OCI-LY7 (cell line): ENCODE results near the gene SFSWAP.

Experiments used
- EZH2phosphoT487 ChIP-seq: fragments of 200-600 bp; sonication (generic); IDR thresholded peaks from 2 replicates; pipeline ENCODE4 v1.6.1; 2018; ENCODE audit warnings: low read depth, borderline replicate concordance, mild to moderate bottlenecking, mixed run types, antibody characterized with exemption, low read length, moderate library complexity, mixed read lengths
- TF ChIP-seq, protein P1 (sequence below): fragments of 200-600 bp; sonication (generic); conservative IDR thresholded peaks from 2 replicates; pipeline ENCODE4 v1.5.1; 2014; ENCODE audit warnings: mild to moderate bottlenecking, antibody characterized with exemption, low read length, moderate library complexity, mixed read lengths

- TF ChIP-seq, protein P1, sequence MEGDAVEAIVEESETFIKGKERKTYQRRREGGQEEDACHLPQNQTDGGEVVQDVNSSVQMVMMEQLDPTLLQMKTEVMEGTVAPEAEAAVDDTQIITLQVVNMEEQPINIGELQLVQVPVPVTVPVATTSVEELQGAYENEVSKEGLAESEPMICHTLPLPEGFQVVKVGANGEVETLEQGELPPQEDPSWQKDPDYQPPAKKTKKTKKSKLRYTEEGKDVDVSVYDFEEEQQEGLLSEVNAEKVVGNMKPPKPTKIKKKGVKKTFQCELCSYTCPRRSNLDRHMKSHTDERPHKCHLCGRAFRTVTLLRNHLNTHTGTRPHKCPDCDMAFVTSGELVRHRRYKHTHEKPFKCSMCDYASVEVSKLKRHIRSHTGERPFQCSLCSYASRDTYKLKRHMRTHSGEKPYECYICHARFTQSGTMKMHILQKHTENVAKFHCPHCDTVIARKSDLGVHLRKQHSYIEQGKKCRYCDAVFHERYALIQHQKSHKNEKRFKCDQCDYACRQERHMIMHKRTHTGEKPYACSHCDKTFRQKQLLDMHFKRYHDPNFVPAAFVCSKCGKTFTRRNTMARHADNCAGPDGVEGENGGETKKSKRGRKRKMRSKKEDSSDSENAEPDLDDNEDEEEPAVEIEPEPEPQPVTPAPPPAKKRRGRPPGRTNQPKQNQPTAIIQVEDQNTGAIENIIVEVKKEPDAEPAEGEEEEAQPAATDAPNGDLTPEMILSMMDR: no peak
- no peak for TF ChIP-seq EZH2phosphoT487
Measured at GRCh38 chr12:131785763-131786330, 75.0 kb downstream of the SFSWAP start.
